IMR-90 (cell line): ENCODE data around the gene WWP2. TPM values are rescaled to one million over a fixed set of nuclear protein-coding genes. Genes with fewer than 3 reads are reported as not detected.

Source experiments
- ATAC-seq: fragments of 200-7000 bp; cut with Tn5 transposase; 2 replicates; pipeline ENCODE4 v1.9.1; 2020; ENCODE audit warnings: low read depth, mild to moderate bottlenecking, moderate library complexity
- BruUV-seq: library from RNA; stranded (reverse); fragments of 400-500 nt; replicated peaks from 2 replicates; lab custom pipeline; 2021; lab: Mats Ljungman, UMichigan
- CTCF ChIA-PET: fragments of 300-600 bp; formaldehyde crosslinking; extraction: SDS; loops from one replicate; lab custom pipeline; 2021; ENCODE audit warnings: antibody characterized with exemption; lab: Yijun Ruan, JAX
- POLR2A ChIA-PET: fragments of 300-600 bp; sonication (Branson Sonifier 250); formaldehyde crosslinking; loops from one replicate; lab custom pipeline; 2022; ENCODE audit warnings: antibody characterized with exemption; ENCODE audit not compliant: unreplicated experiment; lab: Charles Lee
- DNase-seq: peaks from one replicate; pipeline ENCODE4 v3.0.0; 2013
- H2AFZ ChIP-seq: replicated peaks from 2 replicates; pipeline ENCODE3; 2013; ENCODE audit warnings: low read length, mild to moderate bottlenecking; ENCODE audit not compliant: poor library complexity
- H2AK5ac ChIP-seq: 2 replicates; pipeline ENCODE4 v1.6.1; 2013; ENCODE audit warnings: low read depth, low read length, inconsistent platforms
- H2AK9ac ChIP-seq: replicated peaks from 2 replicates; pipeline ENCODE3; 2013; ENCODE audit warnings: mild to moderate bottlenecking, low read depth, low read length, moderate library complexity; ENCODE audit not compliant: poor library complexity
- H2BK120ac ChIP-seq: 2 replicates; pipeline ENCODE4 v1.6.1; 2013; ENCODE audit warnings: low read depth, low read length, inconsistent platforms
- H2BK15ac ChIP-seq: 3 replicates; pipeline ENCODE4 v1.6.1; 2013; ENCODE audit warnings: low read depth, low read length, inconsistent platforms
- H2BK20ac ChIP-seq: 2 replicates; pipeline ENCODE4 v1.6.1; 2013; ENCODE audit warnings: low read depth, mild to moderate bottlenecking, inconsistent platforms, low read length, moderate library complexity
- H2BK5ac ChIP-seq: 2 replicates; pipeline ENCODE4 v1.6.1; 2013; ENCODE audit warnings: mild to moderate bottlenecking, low read depth, low read length, inconsistent platforms; ENCODE audit not compliant: poor library complexity, severe bottlenecking
- H3K14ac ChIP-seq: replicated peaks from 2 replicates; pipeline ENCODE4 v1.6.1; 2013; ENCODE audit warnings: low read depth, low read length, inconsistent platforms
- H3K18ac ChIP-seq: 2 replicates; pipeline ENCODE4 v1.6.1; 2013; ENCODE audit warnings: low read depth, low read length, control low read depth
- H3K23ac ChIP-seq: 2 replicates; pipeline ENCODE4 v1.6.1; 2013; ENCODE audit warnings: low read depth, low read length, inconsistent platforms
- H3K27ac ChIP-seq: 2 replicates; pipeline ENCODE4 v1.5.1; 2013; ENCODE audit warnings: mild to moderate bottlenecking, control low read depth, low read length; ENCODE audit not compliant: insufficient read depth
- H3K27me3 ChIP-seq: 2 replicates; pipeline ENCODE4 v1.6.1; 2013; ENCODE audit warnings: low read length; ENCODE audit not compliant: control insufficient read depth, insufficient read depth
- H3K36me3 ChIP-seq: 2 replicates; pipeline ENCODE4 v1.6.1; 2013; ENCODE audit warnings: low read length, mixed read lengths; ENCODE audit not compliant: control insufficient read depth, insufficient read depth
- H3K4ac ChIP-seq: 2 replicates; pipeline ENCODE4 v1.6.1; 2013; ENCODE audit warnings: low read depth, low read length, inconsistent platforms
- H3K4me1 ChIP-seq: 2 replicates; pipeline ENCODE4 v1.6.1; 2013; ENCODE audit warnings: low read length, mixed read lengths; ENCODE audit not compliant: control insufficient read depth, insufficient read depth
- H3K4me2 ChIP-seq: 2 replicates; pipeline ENCODE4 v1.6.1; 2013; ENCODE audit warnings: low read depth, mild to moderate bottlenecking, control low read depth, low read length, moderate library complexity
- H3K4me3 ChIP-seq: 2 replicates; pipeline ENCODE4 v1.5.1; 2013; ENCODE audit warnings: low read depth, mild to moderate bottlenecking, control low read depth, low read length, moderate library complexity; ENCODE audit not compliant: insufficient read depth
- H3K56ac ChIP-seq: 2 replicates; pipeline ENCODE4 v1.6.1; 2013; ENCODE audit warnings: low read length, inconsistent platforms; ENCODE audit not compliant: insufficient read depth; ENCODE audit errors: extremely low read depth
- H3K79me1 ChIP-seq, 2 experiments: 2 replicates each; pipeline ENCODE4 v1.6.1; 2013; ENCODE audit warnings: low read length in 2 of 2, inconsistent platforms in 1 of 2, low read depth in 1 of 2
- H3K9ac ChIP-seq: 2 replicates; pipeline ENCODE4 v1.6.1; 2013; ENCODE audit warnings: low read depth, low read length, control low read depth
- H3K9me1 ChIP-seq: 2 replicates; pipeline ENCODE4 v1.6.1; 2013; ENCODE audit warnings: low read length, inconsistent platforms; ENCODE audit not compliant: insufficient read depth
- H3K9me3 ChIP-seq: 2 replicates; pipeline ENCODE4 v1.6.1; 2013; ENCODE audit warnings: low read length; ENCODE audit not compliant: control insufficient read depth, insufficient read depth
- H4K20me1 ChIP-seq: 2 replicates; pipeline ENCODE4 v1.6.1; 2013; ENCODE audit warnings: low read length, inconsistent platforms; ENCODE audit not compliant: insufficient read depth
- H4K5ac ChIP-seq: 2 replicates; pipeline ENCODE4 v1.6.1; 2013; ENCODE audit warnings: mild to moderate bottlenecking, low read depth, low read length, control low read depth
- H4K8ac ChIP-seq, 2 experiments: 2 replicates each; pipeline ENCODE4 v1.6.1; 2013; ENCODE audit warnings: low read depth in 2 of 2, low read length in 2 of 2, control low read depth in 1 of 2, inconsistent platforms in 1 of 2
- H4K91ac ChIP-seq: 2 replicates; pipeline ENCODE4 v1.6.1; 2013; ENCODE audit warnings: low read depth, low read length, inconsistent platforms; ENCODE audit not compliant: insufficient read depth
- BHLHE40 ChIP-seq: fragments of 150-350 bp; IDR thresholded peaks from 2 replicates; pipeline ENCODE4 v1.6.1; 2016; ENCODE audit warnings: mild to moderate bottlenecking, low read depth, low read length
- CEBPB ChIP-seq: IDR thresholded peaks from 2 replicates; pipeline ENCODE4 v1.6.1; 2012; ENCODE audit warnings: low read depth, low read length, improper control_type of control experiment
- CHD1 ChIP-seq: IDR thresholded peaks from 2 replicates; pipeline ENCODE4 v1.6.1; 2012; ENCODE audit warnings: low read depth, low read length, improper control_type of control experiment
- CTCF ChIP-seq: conservative IDR thresholded peaks from 2 replicates; pipeline ENCODE4 v1.5.1; 2012; ENCODE audit warnings: mild to moderate bottlenecking, low read depth, low read length, improper control_type of control experiment
- ELK1 ChIP-seq: fragments of 150-350 bp; IDR thresholded peaks from 2 replicates; pipeline ENCODE4 v1.6.1; 2016; ENCODE audit warnings: low read depth, mild to moderate bottlenecking, low read length, moderate library complexity, borderline replicate concordance
- FOS ChIP-seq: fragments of 150-350 bp; IDR thresholded peaks from 2 replicates; pipeline ENCODE4 v1.6.1; 2016; ENCODE audit warnings: low read depth, low read length
- MAFK ChIP-seq: IDR thresholded peaks from 2 replicates; pipeline ENCODE4 v1.6.1; 2012; ENCODE audit warnings: low read depth, low read length, improper control_type of control experiment
- MAZ ChIP-seq: IDR thresholded peaks from 2 replicates; pipeline ENCODE4 v1.6.1; 2012; ENCODE audit warnings: low read depth, mild to moderate bottlenecking, low read length, improper control_type of control experiment, moderate library complexity, borderline replicate concordance
- MXI1 ChIP-seq: IDR thresholded peaks from 2 replicates; pipeline ENCODE4 v1.6.1; 2012; ENCODE audit warnings: low read depth, mild to moderate bottlenecking, low read length, moderate library complexity, borderline replicate concordance
- NFE2L2 ChIP-seq: fragments of 150-350 bp; IDR thresholded peaks from 2 replicates; pipeline ENCODE4 v1.6.1; 2016; ENCODE audit warnings: low read depth, mild to moderate bottlenecking, low read length
- POLR2A ChIP-seq: IDR thresholded peaks from 2 replicates; pipeline ENCODE4 v1.6.1; 2012; ENCODE audit warnings: mild to moderate bottlenecking, low read depth, low read length
- RAD21 ChIP-seq: IDR thresholded peaks from 2 replicates; pipeline ENCODE4 v1.6.1; 2012; ENCODE audit warnings: low read length, improper control_type of control experiment
- RCOR1 ChIP-seq: IDR thresholded peaks from 2 replicates; pipeline ENCODE4 v1.6.1; 2012; ENCODE audit warnings: mild to moderate bottlenecking, low read length, improper control_type of control experiment; ENCODE audit not compliant: insufficient replicate concordance
- RFX5 ChIP-seq: IDR thresholded peaks from 2 replicates; pipeline ENCODE4 v1.8.0; 2012; ENCODE audit warnings: low read depth, mild to moderate bottlenecking, low read length, moderate library complexity
- SMC3 ChIP-seq: fragments of 150-350 bp; IDR thresholded peaks from 2 replicates; pipeline ENCODE4 v1.6.1; 2016; ENCODE audit warnings: low read depth, mild to moderate bottlenecking, antibody characterized with exemption, low read length, moderate library complexity
- WGBS, 2 experiments: methylation state at CpG; one replicate each; pipeline versions ENCODE4 v1.1.5 to v1.1.7; 2013; ENCODE audit warnings: missing lambda C conversion rate in 2 of 2; ENCODE audit not compliant: insufficient read length in 1 of 2; ENCODE audit errors: extremely low coverage in 2 of 2; 5-methylcytosine and 5-hydroxymethylcytosine counted together
- dilution Hi-C: fragments of 300-500 bp; cut with HindIII; formaldehyde crosslinking; loops from one replicate; pipeline ENCODE4 v1.14.3; 2018; ENCODE audit warnings: low sequenced_read_pairs; ENCODE audit not compliant: unreplicated experiment
- in situ Hi-C: fragments of 300-500 bp; cut with MboI; formaldehyde crosslinking; loops from 3 replicates; pipeline ENCODE4 v1.14.3; 2019; ENCODE audit warnings: low sequenced_read_pairs, inconsistent platforms, mixed read lengths
- intact Hi-C: fragments of 100-400 bp; cut with micrococcal nuclease; formaldehyde crosslinking; loops from 2 replicates; pipeline ENCODE4 v1.10.0; 2022
- polyA plus RNA-seq, 3 experiments: library from polyadenylated mRNA; depleted of rRNA; stranded (reverse); fragments of >200 nt; gene quantifications; 2 replicates each; pipeline ENCODE4 v1.2.3, GENCODE V29; 2012; ENCODE audit warnings: low replicate concordance in 1 of 3
- total RNA-seq: library from RNA; depleted of rRNA; stranded (reverse); fragments of >200 nt; gene quantifications from 2 replicates; pipeline ENCODE4 v1.2.3, GENCODE V29; 2012

WWP2 gene
- total and polyA plus RNA-seq, 2 of the 4 experiments (the other 2 are of a cell fraction), result 12.7 to 13.7 TPM

GRCh38 chr16:69725480-69726312, 36.4 kb upstream of the WWP2 start:
- in situ Hi-C loops, result no loop called here
- H3K18ac ChIP-seq, result peak overlapping the region; percentile 68
- BruUV-seq, result TSS peak; percentile 48
- TF ChIP-seq CTCF, result no peak
- no peak for TF ChIP-seq SMC3
- TF ChIP-seq CEBPB, result no peak
- no peak for TF ChIP-seq NFE2L2
- TF ChIP-seq CHD1, result no peak
- no peak for TF ChIP-seq RFX5
- no peak for TF ChIP-seq POLR2A
- no peak for TF ChIP-seq RAD21
- no peak for TF ChIP-seq BHLHE40
- TF ChIP-seq FOS, result no peak
- no peak for TF ChIP-seq MAFK
- no peak for TF ChIP-seq ELK1
- TF ChIP-seq RCOR1, result no peak
- TF ChIP-seq MAZ, result no peak
- TF ChIP-seq MXI1, result no peak

More at GRCh38 chr16:69725480-69726312, 36.4 kb upstream of the WWP2 start:
- intact Hi-C loops, result loop anchor here (2.0 kb wide), 1 partner anchor 29 kb away; the partner anchor contains the start of gene NOB1
- Histone ChIP-seq H4K8ac (peak overlapping the region; percentile 86 to 96), H2BK15ac (peak overlapping the region; percentile 87; the same call in 1 of the 3 replicates), H3K36me3 (peaks cover 6% of the 10 kb centered on the region), H2AFZ (peak overlapping the region; percentile 82), H2BK20ac (peak overlapping the region; percentile 89; the same call in 1 of the 2 replicates), H3K14ac (peak overlapping the region; percentile 98), H3K27ac (peak overlapping the region; percentile 95), H3K9me1 (0 out of 2 replicates have a peak, but pooled peaks cover 8% of the 10 kb centered on the region), H3K9ac (peak overlapping the region; percentile 87), H2BK5ac (peak overlapping the region; percentile 92), H4K91ac (peak overlapping the region; percentile 83), H3K56ac (peak overlapping the region; percentile 97), H4K5ac (peak overlapping the region; percentile 63), H2AK5ac (peak overlapping the region; percentile 97), H3K27me3 (no peaks in the 10 kb centered on the region), H4K20me1 (peaks cover 31% of the 10 kb centered on the region; the same call in 1 of the 2 replicates), H3K4me2 (peak overlapping the region; percentile 78), H3K4ac (peak overlapping the region; percentile 91), H3K23ac (peak overlapping the region; percentile 57), H3K79me1 (peaks cover 26 to 73% of the 10 kb centered on the region in 2 experiments), H3K4me1 (peaks cover 8% of the 10 kb centered on the region; the same call in 1 of the 2 replicates), H3K9me3 (no peaks in the 10 kb centered on the region), H2BK120ac (peak overlapping the region; percentile 78), H2AK9ac (peak overlapping the region; percentile 93), H3K4me3 (peak overlapping the region; percentile 58)
- DNase-seq (no peak), ATAC-seq (no peak; the same call in 1 of the 2 replicates)
- POLR2A ChIA-PET, result interaction anchor here (0.7 kb wide), 1 partner anchor 344 kb away, joined by 3 read pairs; no protein-coding TSS in a partner anchor
- dilution Hi-C loops, result no loop called here
- CTCF ChIA-PET, result interaction anchor here (1.0 to 1.2 kb wide), 2 partner anchors 29 kb away, joined by 3 to 4 read pairs; partner anchors contain the start of gene NOB1
- WGBS, 2 experiments, result 76% methylated on average over 12 of the region's 32 CpGs; no CpG with 5 or more reads in 1 of the 2 experiments
